Left forelimb (tissue), 1 donor: ENCODE measurements around the gene SLC35C1.
"Not testable (repeated sequence)": the region's sequence is repeated elsewhere in the genome, so short reads cannot be mapped to it uniquely, and the experiment has no call there.

ENCODE experiments used
- DNase-seq: peaks from one replicate; pipeline ENCODE4 v3.0.0-alpha.2; 2018; ENCODE audit warnings: low spot score

SLC35C1 gene

DNA sequence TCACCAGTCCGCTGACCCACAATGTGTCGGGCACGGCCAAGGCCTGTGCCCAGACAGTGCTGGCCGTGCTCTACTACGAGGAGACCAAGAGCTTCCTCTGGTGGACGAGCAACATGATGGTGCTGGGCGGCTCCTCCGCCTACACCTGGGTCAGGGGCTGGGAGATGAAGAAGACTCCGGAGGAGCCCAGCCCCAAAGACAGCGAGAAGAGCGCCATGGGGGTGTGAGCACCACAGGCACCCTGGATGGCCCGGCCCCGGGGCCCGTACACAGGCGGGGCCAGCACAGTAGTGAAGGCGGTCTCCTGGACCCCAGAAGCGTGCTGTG, 6.1 kb downstream of the SLC35C1 start:
- no peak for DNase-seq

DNA sequence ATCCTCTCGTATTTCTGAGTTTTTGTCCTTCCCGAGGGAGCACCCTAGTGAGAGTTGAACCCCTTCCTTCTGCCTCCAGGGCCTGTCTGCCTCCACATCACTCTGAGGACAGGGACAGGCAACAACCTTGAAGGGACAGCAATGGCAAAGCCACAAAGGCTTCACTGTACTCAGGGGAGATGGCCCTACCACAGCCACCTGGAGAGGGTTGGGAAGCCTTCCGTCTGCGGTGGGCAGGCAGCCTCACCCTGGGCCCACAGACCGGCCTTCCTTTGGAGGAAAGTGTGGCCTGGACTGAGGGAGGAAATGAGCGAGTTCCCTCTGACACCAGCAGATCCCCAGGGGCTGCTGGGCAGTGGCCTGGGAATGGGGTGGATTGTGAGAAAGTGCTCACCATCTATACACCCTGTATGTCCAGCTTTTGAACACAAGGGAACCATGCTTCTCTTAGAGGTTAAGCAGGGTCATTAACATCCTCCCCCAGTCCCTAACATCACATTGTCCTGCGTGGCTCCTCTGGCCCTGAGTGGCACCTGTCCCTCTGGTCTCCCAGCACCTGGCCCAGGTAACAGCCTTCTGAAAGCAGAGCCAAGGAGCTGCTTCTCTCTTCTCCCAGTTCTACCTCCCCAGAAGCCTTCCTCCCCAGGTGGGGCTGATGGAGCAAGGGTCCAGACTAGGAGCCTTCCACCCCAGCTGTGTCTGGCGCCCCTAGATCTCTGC, 6.8 kb downstream of the SLC35C1 start:
- no peak for DNase-seq

DNA sequence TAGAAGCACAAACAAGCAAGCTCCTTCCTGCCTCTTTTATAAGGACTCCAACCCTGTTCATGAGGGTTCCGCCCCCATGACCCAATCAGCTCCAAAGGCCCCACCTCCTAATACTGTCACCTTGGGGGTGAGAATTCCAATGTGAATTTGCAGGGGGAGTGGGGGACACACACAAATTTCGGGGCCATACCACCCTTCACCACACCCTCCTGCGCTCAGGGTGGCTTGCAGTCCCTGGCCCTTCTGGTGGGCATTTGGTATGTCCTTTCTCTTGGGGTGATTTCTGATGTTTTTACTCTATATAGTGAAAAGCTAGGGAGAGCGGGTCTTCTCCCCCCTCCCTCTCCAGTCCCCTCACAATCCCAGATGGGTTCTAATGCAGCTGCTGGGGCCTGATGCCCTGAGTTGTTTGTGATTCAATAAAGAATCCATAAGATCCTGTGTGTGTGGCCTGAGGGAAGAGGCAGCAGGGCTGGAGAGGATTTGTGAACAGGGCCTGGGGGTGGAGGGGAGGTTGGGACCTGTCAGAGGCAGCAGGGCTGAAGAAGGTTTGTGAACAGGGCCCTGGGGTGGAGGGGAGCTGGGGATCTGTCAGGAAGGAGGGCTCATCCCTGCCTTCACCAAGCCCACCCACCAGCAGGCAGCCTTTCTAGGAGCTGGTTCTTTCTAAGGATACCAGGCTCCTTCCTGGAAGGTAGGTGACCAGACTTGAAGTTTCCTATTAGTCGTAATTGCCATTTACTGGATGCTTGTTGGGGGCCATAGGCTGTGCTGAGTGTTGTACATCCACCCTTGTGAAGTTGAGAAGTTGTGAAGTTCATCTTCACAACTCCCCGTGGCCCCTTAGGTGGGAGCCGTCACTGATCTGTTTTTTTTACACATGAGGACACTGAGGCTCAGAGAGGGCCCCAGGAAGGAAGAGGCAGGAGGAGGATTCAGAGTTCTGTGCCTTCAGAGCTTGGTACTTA, 7.9 kb downstream of the SLC35C1 start:
- no peak for DNase-seq

DNA sequence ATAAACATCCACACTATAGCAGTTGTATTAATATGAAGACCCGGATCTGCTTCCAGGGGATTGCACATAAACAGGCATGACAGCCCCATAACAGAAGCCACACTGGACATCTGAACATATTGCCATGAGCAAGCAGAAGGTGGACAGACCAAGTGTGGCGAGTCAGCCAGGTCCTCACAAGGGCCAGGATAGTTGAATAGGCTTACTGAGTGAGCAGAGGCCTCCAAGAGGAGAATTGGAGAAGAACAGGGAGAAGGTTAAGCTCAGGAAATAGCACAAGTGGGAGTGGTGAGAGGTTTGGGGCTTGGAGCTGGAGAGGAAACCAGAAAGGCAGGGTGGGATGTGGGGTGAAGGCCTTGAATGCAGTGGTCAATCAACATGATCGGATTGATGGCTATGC, 10.8 kb downstream of the SLC35C1 start:
- DNase-seq: no peak

DNA sequence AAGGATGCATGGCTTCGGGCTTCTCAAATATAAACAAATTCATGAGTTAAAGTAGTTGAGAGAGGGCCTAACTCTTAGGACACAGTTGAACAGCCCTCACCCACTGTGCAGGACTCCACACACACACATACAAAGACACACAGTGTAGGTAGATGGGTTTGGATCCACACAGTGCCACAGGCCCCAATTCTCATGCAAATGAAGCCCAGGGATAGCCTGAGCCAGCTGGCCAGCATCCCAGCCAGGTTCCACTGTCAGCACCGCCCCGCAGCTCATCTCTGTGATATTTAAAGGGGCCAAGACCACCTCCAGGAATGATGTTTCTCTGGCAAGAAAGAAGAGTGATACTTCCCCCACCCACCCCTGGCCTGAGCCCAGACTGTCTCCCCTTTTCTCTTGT, 11.7 kb downstream of the SLC35C1 start:
- no peak for DNase-seq

DNA sequence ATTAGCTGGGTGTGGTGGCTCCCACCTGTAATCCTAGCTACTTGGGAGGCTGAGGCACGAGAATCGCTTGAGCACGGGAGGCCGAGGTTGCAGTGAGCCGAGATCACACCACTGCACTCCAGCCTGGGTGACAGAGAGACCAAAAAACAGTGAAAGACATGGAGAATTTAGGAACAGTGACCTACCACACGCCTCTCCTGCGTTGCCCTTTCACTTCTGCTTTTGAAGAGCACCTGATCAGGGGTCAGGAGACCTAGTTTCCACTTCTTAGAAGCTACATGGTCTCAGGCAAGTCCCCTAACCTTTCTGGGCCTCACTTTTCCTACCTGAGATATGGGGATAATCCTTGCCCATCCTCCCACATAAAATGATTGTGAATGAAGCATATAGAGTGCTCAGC, 12.2 kb downstream of the SLC35C1 start:
- DNase-seq: no peak

DNA sequence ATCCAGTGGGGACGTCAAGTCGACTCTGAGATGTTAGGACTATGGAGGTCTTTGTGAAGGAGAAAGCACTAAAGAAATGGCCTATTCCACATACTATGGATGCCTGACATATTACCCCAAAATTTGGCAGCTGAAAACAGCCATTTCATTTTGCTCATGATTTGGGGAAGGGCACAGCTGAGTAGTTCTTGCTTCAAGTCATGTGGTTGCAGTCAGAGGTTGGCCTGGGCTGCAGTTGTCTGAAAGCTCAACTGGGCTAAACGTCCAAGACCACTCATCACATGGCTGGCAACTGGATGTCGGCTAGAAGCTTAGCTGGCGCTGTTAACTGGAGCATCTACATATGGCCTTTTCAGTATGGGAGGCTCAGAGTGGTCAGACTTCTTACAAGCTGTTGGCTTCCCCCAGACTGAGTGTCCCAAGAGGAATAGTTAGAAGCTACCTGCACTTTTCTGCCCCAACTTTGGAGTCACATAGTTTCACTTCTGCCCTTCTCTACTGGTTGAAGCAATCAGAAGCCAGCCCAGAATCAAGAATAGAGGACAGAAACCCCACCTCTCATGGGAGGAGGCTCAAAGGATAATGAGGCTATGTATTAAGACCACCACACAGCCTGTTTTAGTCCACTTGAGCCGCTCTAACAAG, 14.1 kb downstream of the SLC35C1 start:
- DNase-seq: no peak

DNA sequence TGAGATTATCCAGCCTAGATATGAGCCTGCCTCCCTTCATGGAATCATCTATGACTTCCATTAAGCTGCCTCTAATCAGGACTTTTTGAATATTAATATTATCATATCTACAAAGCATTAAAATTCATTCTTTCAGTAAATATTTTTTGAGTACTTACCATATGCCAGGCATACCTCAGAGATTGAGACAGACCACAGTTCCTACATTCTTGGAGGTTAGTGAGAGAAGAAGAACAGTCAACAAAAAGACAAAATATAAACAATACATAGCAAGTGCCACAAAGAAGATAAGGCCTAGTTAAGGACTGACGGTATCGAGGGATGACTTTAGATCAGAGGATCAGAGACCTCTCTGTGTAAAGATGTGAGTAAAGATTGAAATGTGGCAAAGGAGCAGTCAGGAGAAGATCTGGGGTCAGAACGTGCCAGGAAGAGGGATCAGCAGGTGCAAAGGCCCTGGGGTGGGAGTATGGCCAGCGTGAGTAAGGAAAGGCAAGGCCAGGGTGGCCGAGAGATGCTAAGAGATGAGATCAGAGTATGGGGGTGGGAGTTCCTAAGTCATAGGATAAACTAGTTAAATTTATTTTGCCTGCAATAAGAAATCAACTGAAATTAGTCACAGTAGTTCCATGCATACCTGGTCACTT, 15.4 kb downstream of the SLC35C1 start:
- no peak for DNase-seq

DNA sequence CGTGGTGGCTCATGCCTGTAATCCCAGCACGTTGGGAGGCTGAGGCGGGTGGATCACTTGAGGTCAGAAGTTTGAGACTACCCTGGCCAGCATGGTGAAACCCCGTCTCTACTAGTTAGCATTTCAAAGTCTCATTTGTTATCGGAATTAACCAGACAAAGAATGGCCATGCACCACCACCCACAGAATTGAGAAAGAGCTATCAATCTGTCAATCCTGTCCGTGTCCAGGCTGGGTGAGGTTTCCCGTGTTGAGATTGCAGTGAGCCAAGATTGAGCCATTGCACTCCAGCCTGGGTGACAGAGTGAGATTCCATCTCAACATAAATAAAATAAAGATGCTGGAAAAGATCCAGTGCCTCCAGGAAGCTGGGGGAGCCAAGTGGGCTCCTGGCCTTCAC, 21.5 kb downstream of the SLC35C1 start:
- not testable (repeated sequence) for DNase-seq

DNA sequence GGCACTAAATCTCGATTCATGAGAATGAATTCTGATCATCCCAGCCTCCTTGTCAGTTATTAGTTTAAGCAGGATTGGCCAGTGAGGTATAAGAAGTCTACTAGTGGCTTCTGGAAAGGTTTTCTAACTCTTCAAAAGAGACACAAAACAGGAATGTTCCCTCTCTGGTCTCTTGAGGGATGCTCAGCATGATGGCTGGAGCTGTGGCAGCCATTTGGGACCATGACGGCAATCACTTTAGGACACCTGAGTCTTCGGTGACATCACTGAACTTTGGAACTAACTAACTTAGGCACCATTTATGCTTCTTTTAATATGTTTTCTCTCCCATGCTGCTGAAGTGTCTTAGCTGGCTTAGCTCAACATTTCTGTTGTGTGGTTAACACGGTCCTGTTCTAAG, 22.2 kb downstream of the SLC35C1 start:
- DNase-seq: no peak

DNA sequence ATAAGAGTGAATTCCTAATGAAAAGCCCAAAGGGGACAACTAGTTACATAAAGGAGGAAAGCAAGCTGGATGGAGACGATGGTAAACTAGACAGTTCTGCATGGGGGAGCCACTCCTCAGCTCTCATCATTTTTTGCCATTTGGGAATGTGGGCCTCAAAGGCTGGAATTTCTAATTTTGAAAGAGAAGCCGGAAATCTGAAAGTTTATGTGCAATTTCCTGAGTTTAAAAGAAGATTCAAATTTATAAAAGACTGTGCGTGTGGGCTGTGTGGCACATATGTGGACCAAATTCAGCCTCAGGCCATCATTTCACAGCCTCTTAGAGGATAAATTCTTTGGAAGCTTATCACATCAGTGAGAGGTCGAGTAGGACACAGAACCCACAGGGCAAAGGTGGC, 24.0 kb downstream of the SLC35C1 start:
- DNase-seq: no peak

DNA sequence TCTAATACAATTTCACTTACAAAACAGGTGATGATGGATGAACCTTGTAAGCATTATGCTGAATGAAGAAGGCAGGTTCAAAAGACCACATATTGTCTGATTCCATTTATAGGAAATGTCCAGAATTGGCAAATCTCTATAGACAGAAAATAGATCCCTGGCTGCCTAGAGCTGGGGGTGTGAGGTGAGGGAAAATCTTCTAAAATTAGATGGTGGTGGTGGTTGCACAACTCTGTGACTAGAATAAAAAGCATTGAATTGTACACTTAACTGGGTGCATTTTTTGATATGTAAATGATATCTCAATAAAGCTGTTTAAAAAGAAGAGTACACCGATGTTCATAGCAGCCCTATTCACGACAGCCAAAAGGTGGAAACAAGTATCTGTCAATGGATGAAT, 25.6 kb downstream of the SLC35C1 start:
- no peak for DNase-seq

DNA sequence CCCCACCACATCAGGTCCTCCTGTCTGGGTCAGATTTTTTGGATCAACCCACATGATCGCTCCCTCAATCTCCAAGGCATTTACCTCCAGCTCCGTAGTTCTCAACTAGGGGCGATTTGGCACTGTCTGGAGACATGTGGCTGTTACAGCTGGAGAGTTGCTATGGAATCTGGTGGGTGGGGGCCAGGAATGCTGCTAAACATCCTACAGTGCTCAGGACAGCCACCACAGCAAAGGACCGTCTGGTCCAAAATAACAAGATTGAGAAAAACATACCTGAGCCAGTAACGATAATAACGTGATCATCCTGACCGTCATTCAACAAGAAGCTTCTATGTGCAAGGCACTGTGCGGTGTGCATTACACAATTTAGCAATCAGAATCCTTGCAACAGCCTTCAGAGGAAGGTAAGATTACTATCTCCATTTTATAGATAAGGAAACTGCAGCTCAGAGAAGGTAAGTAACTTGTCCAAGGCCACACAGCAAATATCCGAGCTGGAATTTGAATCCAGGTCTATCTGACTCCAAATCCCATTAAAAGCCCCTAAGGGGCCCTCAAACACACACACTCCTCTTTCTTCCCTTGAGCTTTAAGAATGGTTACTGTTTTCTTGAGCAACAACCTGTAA, 28.0 kb downstream of the SLC35C1 start:
- DNase-seq: no peak

DNA sequence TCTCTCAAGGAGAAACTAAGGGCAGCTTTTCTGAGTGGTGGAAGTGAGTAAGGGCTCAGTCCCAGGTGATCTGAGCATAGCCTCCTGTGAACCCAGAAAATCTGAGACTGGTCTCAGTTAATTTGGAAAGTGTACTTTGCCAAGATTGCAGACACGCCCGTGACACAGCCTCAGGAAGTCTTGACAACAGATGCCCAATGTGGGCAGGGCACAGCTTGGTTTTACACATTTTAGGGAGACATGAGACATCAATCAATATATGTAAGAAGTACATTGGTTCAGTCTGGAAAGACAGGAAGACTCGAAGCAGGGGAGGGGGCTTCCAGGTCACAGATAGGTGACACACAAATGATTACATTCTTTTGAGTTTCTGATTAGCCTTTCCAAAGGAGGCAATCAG, 28.8 kb downstream of the SLC35C1 start:
- DNase-seq: no peak

DNA sequence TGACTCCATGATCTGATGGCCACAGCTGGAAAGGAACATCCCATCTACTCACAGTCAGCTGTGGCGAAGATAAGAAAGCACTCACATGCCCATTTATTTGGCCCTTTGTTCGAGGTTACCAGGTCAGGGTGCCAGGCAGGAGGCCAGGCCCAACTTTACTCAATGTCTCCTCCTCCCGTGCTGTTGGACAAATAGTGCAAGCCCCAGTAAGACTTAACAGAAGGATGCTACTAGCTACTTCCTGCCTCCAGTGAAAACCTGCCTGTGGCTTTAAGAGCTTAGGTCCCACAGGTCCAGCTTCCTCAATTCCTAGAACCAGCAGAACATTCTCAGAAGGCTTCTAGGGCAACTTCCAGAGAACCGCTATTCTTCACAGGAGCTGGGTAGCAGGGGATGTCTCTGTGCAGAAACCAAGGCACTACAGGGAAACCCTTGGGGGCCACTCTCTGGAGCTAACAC, 29.4 kb downstream of the SLC35C1 start:
- DNase-seq: no peak

DNA sequence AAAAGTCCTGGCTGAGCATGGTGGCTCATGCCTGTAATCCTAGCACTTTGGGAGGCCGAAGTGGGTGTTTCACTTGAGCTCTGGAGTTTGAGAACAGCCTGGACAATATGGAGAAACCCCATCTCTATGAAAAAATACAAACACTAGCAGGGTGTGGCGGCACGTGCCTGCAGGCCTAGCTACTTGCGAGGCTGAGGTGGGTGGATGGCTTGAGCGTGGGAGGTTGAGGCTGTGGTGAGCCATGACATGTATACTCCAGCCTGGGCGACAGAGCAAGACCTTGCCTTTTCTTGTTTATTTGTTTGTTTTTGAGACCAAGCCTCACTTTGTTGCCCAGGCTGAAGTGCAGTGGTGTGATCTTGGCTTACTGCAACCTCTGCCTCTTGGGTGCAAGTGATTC, 34.3 kb downstream of the SLC35C1 start:
- no peak for DNase-seq

DNA sequence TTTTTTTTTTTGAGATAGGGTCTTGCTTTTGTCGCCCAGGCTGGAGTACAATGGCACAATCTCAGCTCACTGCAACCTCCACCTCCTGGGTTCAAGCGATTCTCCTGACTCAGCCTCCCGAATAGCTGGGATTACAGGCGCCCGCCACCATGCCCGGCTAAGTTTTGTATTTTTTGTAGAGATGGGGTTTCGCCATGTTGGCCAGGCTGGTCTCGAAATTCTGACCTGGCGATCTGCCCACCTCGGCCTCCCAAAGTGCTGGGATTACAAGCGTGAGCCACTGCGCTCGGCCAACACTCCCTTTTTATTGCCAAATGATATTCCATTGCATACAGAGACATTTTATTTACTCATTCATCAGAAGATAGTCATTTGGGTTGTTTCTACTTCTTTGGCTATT, 35.3 kb downstream of the SLC35C1 start:
- DNase-seq: not testable (repeated sequence)

DNA sequence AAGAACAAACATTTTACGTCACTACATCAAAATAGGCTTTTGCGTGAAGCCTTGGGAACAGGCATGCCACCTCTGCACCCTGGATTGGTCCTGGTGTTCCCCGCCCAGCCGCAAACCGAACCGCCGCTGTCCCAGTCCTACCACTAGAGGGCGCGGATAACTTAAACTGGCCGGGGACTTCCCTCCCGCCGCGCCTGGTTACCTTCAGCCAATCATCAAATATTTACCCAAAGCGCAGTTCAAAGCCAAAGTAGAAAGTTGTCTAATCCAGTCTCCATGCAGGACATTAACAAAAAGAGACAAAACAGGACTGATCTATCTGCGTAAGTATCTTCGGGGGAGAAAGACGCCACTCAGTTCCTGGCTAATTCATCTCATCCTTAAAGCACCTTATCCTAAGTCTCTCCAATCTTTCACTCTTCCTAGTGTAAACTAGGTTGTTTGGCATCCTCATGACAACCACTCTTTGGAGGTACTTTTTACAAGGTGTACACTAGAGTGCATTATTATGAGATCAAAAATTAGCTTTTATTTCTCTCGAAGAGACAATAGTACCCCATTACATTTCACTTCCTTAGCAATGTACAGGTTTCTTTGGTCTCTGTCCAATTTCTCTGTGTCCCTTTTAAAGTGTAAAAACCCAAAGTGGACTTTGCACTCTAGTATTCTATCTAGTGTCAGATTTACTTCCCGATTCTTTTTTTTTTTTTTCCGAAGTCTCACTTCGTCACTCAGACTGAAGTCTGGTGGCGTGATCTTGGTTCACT, 38.4 kb downstream of the SLC35C1 start:
- DNase-seq: peak; percentile 88

DNA sequence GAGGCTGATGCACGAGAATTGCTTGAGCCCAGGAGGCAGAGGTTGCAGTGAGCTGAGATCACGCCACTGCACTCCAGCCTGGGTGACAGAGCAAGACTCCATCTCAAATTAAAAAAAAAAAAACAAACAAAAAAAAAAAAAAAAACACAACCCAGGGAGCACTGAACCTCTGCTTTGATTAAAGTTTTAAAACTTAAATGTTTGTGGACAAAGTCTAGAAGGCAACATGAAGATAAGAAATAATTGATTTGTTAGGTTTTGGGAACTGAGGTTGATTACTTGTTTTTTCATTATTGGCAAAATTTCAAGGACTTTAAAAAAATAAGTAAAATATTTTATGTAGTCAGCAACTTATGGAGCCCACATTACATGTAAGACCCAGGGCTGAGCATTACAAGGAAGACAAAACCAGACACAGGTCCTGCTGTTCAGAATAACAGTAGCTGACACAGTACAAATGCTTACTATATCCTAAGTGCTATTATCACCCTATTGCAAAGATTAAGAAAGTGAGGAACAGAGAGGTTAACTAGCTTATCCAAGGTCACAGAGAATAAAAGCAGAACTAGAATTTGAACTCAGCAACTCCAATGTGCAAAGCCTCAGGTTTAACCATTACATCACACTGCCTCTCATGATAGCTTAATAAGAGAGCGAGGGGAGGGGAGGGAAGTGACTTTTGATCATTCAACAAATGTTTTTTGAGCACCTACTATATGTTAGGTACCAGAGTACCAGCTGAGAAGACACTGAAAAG, 40.1 kb downstream of the SLC35C1 start:
- DNase-seq: no peak

DNA sequence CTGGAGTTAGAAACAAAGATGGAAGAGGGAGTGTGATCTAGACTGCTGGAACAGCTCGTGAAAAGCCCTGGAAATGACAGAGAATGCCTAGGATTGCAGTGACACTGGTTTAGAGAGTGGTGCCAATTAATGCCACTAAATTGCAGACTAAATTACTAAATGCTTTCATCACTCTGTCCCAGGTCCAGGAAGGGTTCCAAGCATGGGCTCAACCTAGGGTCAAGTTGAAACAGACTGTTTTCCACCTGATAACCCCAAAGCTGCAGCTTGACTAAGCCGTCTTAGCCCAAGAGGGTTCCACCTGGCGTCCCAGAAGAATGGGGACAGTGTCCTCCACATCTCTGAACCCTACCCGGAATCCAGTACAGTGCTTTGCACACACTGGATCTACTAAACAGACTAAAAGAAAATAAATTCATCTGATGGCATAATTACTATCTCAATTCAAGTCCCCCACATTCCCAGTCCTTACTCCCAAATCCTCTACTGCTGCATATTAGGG, 41.3 kb downstream of the SLC35C1 start:
- no peak for DNase-seq
